ENCODE measurements around the gene TUT1. TPM values are rescaled to one million over a fixed set of nuclear protein-coding genes. Genes with fewer than 3 reads are reported as not detected.

TUT1 gene
- total RNA-seq, 1 donor from 2014 or later: 15.1 TPM

- peak; percentile 67 for DNase-seq
These were observed 51.9 kb downstream of the TUT1 start for GRCh38 chr11:62539238-62539925.

GRCh38 chr11:62538470-62539237 lies 52.7 kb downstream of the TUT1 start:
- DNase-seq: no peak

DNA sequence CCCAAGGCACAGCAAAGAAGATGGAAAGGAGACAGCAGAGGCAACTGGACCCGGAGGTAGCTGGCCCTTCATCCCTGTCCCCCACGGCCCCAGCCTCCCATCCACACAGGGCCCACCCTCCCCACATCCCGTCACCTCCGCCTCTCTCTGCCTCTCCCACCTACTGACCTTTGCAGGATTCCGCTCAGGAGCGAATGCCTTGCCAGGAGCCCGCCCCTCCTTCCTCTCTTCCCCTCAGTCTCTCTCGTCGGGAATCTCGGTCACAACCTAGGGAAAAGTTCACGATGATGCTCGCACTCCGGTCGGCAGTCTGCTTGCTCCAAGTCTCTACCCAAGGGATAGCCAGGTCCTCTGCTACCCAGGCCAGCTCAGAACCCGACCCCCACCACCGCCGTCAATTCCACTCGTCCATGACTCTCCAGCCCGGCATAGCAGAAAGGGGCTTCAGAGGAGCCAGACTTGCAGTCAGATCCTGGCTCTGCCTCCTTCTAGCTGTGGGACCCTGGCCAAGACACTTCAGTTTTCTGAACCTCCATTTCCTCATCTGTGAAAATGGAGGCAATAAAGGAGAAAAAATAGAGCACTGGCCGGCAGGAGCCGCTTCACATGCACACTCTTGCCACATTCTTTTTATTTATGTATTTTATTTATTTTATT lies 54.9 kb downstream of the TUT1 start:
- DNase-seq: no peak

GRCh38 chr11:62535802-62536201 lies 55.5 kb downstream of the TUT1 start:
- no peak for DNase-seq

DNA sequence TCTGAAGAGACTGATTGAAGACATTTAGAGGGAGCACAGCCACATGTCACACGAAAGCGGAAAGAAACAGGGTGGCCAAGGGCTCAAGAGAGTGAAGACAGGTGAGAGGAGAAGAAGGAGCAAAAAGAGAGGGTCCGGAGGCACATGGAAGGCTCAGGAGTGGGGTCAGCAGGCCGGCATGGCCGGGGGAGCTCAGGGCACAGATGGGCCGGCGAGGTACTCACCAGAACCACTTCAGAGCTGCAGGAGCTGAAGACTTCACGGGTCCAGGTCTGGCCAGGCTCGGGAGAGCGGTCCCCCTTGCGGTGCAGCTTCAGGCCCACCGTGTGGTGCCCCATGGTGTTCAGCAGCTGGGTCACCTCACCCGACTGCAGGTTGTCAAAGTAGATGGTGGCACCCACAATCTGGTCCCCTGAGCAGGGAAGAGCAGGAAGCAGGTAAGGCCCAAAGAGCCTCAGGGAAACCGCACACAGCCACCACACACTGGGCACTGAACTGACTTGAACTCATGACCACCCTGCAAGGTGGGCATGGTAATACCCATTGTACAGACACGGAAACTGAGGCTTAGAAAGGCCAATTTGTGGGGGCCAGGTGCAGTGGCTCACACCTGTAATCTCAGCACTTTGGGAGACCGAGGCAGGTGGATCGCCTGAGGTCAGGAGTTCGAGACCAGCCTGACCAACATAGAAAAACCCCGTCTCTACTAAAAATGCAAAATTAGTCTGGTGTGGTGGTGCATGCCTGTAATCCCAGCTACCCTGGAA lies 56.4 kb downstream of the TUT1 start:
- DNase-seq: no peak

- no peak for DNase-seq
These were observed 59.2 kb downstream of the TUT1 start for GRCh38 chr11:62532096-62532495.

Other genes starting within 250 kb of the TUT1 start
- not detected in 2 replicates for gene SCGB1A1, start 172.5 kb downstream of the TUT1 start, total RNA-seq
- 517 and 766 TPM in 2 replicates for gene AHNAK, start 44.7 kb downstream of the TUT1 start, total RNA-seq
- gene EEF1G, start 17.6 kb downstream of the TUT1 start, total RNA-seq: 1,345 and 1,561 TPM in 2 replicates
- 190 and 209 TPM in 2 replicates for gene MTA2, start 10.3 kb upstream of the TUT1 start, total RNA-seq
- 40.2 and 42.1 TPM in 2 replicates for gene EML3, start 21.3 kb upstream of the TUT1 start, total RNA-seq
- gene ROM1, start 21.7 kb upstream of the TUT1 start, total RNA-seq: 5.4 and 5.6 TPM in 2 replicates
- gene B3GAT3, start 30.5 kb upstream of the TUT1 start, total RNA-seq: 16.2 and 18.2 TPM in 2 replicates
- gene GANAB, start 55.1 kb upstream of the TUT1 start, total RNA-seq: 237 and 423 TPM in 2 replicates
- 29.6 and 38.0 TPM in 2 replicates for gene INTS5, start 61.8 kb upstream of the TUT1 start, total RNA-seq
- 27.5 and 28.6 TPM in 2 replicates for gene C11orf98, start 73.7 kb upstream of the TUT1 start, total RNA-seq
- gene CSKMT, start 73.8 kb upstream of the TUT1 start, total RNA-seq: 5.2 and 5.8 TPM in 2 replicates
- gene UQCC3, start 80.2 kb upstream of the TUT1 start, total RNA-seq: 5.0 and 6.1 TPM in 2 replicates
- 2.5 and 3.6 TPM in 2 replicates for gene LBHD1, start 80.7 kb upstream of the TUT1 start, total RNA-seq
- gene UBXN1, start 87.5 kb upstream of the TUT1 start, total RNA-seq: 126 and 217 TPM in 2 replicates
- 0.34 and 0.51 TPM in 2 replicates for gene LRRN4CL, start 98.0 kb upstream of the TUT1 start, total RNA-seq
- gene BSCL2, start 115.9 kb upstream of the TUT1 start, total RNA-seq: 19.4 and 38.6 TPM in 2 replicates
- gene GNG3, start 116.2 kb upstream of the TUT1 start, total RNA-seq: not detected in 2 replicates
- 6.5 and 11.1 TPM in 2 replicates for gene HNRNPUL2, start 135.9 kb upstream of the TUT1 start, total RNA-seq
- gene TTC9C, start 137.0 kb upstream of the TUT1 start, total RNA-seq: 28.9 and 30.0 TPM in 2 replicates
- 12.2 and 14.1 TPM in 2 replicates for gene ZBTB3, start 162.6 kb upstream of the TUT1 start, total RNA-seq
- 42.7 and 76.1 TPM in 2 replicates for gene POLR2G, start 170.1 kb upstream of the TUT1 start, total RNA-seq
- gene TAF6L, start 179.9 kb upstream of the TUT1 start, total RNA-seq: 35.7 and 40.2 TPM in 2 replicates
- gene TMEM179B, start 195.9 kb upstream of the TUT1 start, total RNA-seq: 29.0 and 41.7 TPM in 2 replicates
- 10.7 and 21.8 TPM in 2 replicates for gene TMEM223, start 200.5 kb upstream of the TUT1 start, total RNA-seq
- gene NXF1, start 213.9 kb upstream of the TUT1 start, total RNA-seq: 38.1 and 44.2 TPM in 2 replicates
- gene STX5, start 240.5 kb upstream of the TUT1 start, total RNA-seq: 34.4 and 36.8 TPM in 2 replicates
- not detected in 2 replicates for gene TEX54, start 241.3 kb upstream of the TUT1 start, total RNA-seq
- 39.4 and 46.3 TPM in 2 replicates for gene WDR74, start 248.1 kb upstream of the TUT1 start, total RNA-seq

Measured in dermis blood vessel endothelial cell (primary cell).